Measurements from ENCODE around the gene PXDN.

PXDN gene

DNA sequence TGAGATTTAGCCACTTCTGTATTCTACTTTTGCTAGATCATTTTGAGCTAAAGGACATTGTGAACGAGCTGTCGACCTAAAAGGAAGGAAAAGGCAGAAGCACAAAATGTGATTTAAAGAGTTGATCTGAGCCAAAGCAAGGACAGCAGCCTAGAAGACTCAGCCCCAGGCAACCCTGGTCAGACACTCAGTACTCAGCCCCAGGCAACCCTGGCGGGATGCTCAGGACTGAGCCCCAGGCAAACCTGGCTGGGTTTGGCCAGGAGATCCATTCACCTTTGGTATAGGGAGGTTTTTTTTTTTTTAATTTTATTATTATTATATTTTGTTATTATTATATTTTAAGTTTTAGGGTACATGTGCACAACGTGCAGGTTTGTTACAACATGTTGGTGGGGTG lies 34.3 kb upstream of the PXDN start:
- WGBS (ENCODE audit: extremely low coverage, insufficient coverage, low lambda C conversion rate), result 100% methylated on average over 1 of the region's 4 CpGs
- no peak for DNase-seq
- no peak overlapping the region for H3K4ac ChIP-seq (ENCODE audit: low read depth, low read length)

DNA sequence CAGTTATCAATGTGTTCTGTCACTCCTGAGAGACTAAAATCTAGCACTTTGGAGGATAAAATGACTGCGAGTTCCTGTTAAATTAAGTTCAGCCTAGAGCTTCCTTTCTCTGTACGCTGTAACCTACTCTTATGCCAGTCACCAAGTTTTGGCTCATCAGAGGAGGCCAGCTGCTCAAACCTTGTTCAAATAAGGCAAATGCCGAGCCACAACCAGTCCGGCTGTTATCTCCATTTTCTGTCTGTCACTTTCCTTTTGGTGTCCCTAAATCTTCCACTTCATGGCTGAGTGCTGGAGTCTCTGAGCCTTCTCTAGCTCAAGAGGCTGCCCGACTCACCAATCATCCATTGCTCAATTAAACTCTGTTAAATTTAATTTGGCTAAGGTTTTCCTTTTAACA lies 33.5 kb upstream of the PXDN start:
- H3K79me1 ChIP-seq (ENCODE audit: low read length), result no peaks in the 10 kb centered on the region
- H2BK5ac ChIP-seq (ENCODE audit: low read length), result no peak overlapping the region
- H4K5ac ChIP-seq (ENCODE audit: low read length), result no peak overlapping the region
- no peak overlapping the region for H3K4me3 ChIP-seq (ENCODE audit: low read length)
- H3K23ac ChIP-seq (ENCODE audit: low read length), result no peak overlapping the region
- no peak overlapping the region for H3K27ac ChIP-seq (ENCODE audit: low read depth, low read length)
- H3K18ac ChIP-seq (ENCODE audit: low read length), result no peak overlapping the region
- WGBS (ENCODE audit: extremely low coverage, insufficient coverage, low lambda C conversion rate), result no CpG with 5 or more reads among the region's 5 CpGs
- no peaks in the 10 kb centered on the region for H3K4me1 ChIP-seq (ENCODE audit: control insufficient read depth, low read depth, low read length)
- H3K4me2 ChIP-seq (ENCODE audit: low read length), result no peak overlapping the region
- H4K8ac ChIP-seq (ENCODE audit: low read depth, low read length), result no peak overlapping the region
- H2BK120ac ChIP-seq (ENCODE audit: low read depth, low read length), result no peak overlapping the region
- no peak overlapping the region for H3K56ac ChIP-seq (ENCODE audit: low read length)
- no peak overlapping the region for H2BK15ac ChIP-seq (replicated peaks; ENCODE audit: low read depth)
- DNase-seq, result no peak
- H3K4ac ChIP-seq (ENCODE audit: low read depth, low read length), result no peak overlapping the region
- H3K79me2 ChIP-seq (ENCODE audit: control insufficient read depth, insufficient read depth, low read length), result no peaks in the 10 kb centered on the region
- no peaks in the 10 kb centered on the region for H3K27me3 ChIP-seq (ENCODE audit: insufficient read depth, low read length, poor library complexity)
- no peak overlapping the region for H3K9ac ChIP-seq (ENCODE audit: low read length)
- H2AK5ac ChIP-seq (ENCODE audit: low read length), result no peak overlapping the region
- H3K36me3 ChIP-seq (ENCODE audit: control insufficient read depth, insufficient read depth, low read length), result no peaks in the 10 kb centered on the region

More for the DNA sequence above, 34.3 kb upstream of the PXDN start:
- Histone ChIP-seq H3K23ac (ENCODE audit: low read length) (no peak overlapping the region), H3K9ac (ENCODE audit: low read length) (no peak overlapping the region), H3K36me3 (ENCODE audit: control insufficient read depth, insufficient read depth, low read length) (no peaks in the 10 kb centered on the region), H3K79me1 (ENCODE audit: low read length) (no peaks in the 10 kb centered on the region), H4K5ac (ENCODE audit: low read length) (no peak overlapping the region), H2BK15ac (replicated peaks; ENCODE audit: low read depth) (no peak overlapping the region), H3K4me1 (ENCODE audit: control insufficient read depth, low read depth, low read length) (no peaks in the 10 kb centered on the region), H3K4me2 (ENCODE audit: low read length) (no peak overlapping the region), H2BK5ac (ENCODE audit: low read length) (no peak overlapping the region), H3K27ac (ENCODE audit: low read depth, low read length) (no peak overlapping the region), H2BK120ac (ENCODE audit: low read depth, low read length) (no peak overlapping the region), H3K18ac (ENCODE audit: low read length) (no peak overlapping the region), H3K4me3 (ENCODE audit: low read length) (no peak overlapping the region), H3K27me3 (ENCODE audit: insufficient read depth, low read length, poor library complexity) (no peaks in the 10 kb centered on the region), H4K8ac (ENCODE audit: low read depth, low read length) (no peak overlapping the region), H3K79me2 (ENCODE audit: control insufficient read depth, insufficient read depth, low read length) (no peaks in the 10 kb centered on the region), H2AK5ac (ENCODE audit: low read length) (no peak overlapping the region), H3K56ac (ENCODE audit: low read length) (no peak overlapping the region)

DNA sequence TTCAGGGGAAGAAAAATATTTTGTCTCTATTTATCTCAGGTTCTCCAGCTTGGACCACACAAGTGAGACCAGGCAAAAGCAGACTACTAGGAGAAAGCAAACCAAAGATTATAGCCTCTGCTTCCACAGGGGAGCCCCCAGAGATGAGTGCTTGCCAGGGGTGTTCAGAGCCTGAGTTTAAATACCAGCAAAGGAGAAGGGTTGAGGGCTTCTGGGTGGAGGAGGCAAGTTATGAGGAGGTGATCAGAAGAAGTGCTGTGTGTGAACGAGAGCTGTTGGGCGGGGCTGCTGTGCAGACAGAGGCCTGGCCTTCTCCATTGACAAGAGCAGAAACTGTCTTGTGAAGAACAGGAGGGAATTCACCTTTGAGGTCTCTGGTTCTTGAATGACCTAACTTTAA lies 32.8 kb upstream of the PXDN start:
- H3K4ac ChIP-seq (ENCODE audit: low read depth, low read length), result no peak overlapping the region
- H3K9ac ChIP-seq (ENCODE audit: low read length), result no peak overlapping the region
- H3K79me1 ChIP-seq (ENCODE audit: low read length), result no peaks in the 10 kb centered on the region
- H4K5ac ChIP-seq (ENCODE audit: low read length), result no peak overlapping the region
- H3K23ac ChIP-seq (ENCODE audit: low read length), result no peak overlapping the region
- no peaks in the 10 kb centered on the region for H3K27me3 ChIP-seq (ENCODE audit: insufficient read depth, low read length, poor library complexity)
- H3K79me2 ChIP-seq (ENCODE audit: control insufficient read depth, insufficient read depth, low read length), result no peaks in the 10 kb centered on the region
- H3K27ac ChIP-seq (ENCODE audit: low read depth, low read length), result no peak overlapping the region
- no peak overlapping the region for H4K8ac ChIP-seq (ENCODE audit: low read depth, low read length)
- no peak overlapping the region for H2AK5ac ChIP-seq (ENCODE audit: low read length)
- H2BK120ac ChIP-seq (ENCODE audit: low read depth, low read length), result no peak overlapping the region
- no peak for DNase-seq
- no peak overlapping the region for H3K56ac ChIP-seq (ENCODE audit: low read length)
- no peak overlapping the region for H3K4me3 ChIP-seq (ENCODE audit: low read length)
- no peaks in the 10 kb centered on the region for H3K36me3 ChIP-seq (ENCODE audit: control insufficient read depth, insufficient read depth, low read length)
- H2BK15ac ChIP-seq (replicated peaks; ENCODE audit: low read depth), result no peak overlapping the region
- no CpG with 5 or more reads among the region's 2 CpGs for WGBS (ENCODE audit: extremely low coverage, insufficient coverage, low lambda C conversion rate)
- no peak overlapping the region for H3K18ac ChIP-seq (ENCODE audit: low read length)
- no peaks in the 10 kb centered on the region for H3K4me1 ChIP-seq (ENCODE audit: control insufficient read depth, low read depth, low read length)
- no peak overlapping the region for H2BK5ac ChIP-seq (ENCODE audit: low read length)
- H3K4me2 ChIP-seq (ENCODE audit: low read length), result no peak overlapping the region

DNA sequence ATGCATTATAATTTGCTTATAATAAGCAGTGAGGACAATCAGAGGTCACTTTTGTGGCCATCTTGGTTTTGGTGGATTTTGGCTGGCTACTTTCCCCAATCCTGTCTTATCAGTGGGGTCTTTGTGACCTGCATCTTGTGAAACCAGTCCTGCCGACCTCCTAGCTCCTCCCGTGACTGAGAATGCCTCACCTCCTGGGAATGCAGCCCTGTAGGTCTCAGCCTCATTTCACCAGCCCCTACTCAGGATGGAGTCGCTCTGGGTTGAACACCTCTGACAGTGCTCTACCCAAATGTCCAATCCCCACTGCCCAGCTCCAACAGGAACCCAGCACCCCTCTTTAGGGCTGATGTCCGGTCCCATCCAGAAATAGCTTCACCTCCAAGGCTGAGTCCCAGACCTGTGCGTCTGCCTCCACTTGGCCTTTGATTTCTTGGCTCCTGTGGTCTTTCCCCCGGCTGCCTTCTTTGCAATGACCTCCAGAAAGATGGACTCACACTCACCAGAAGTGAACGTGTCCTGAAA lies 31.3 kb upstream of the PXDN start:
- no peak overlapping the region for H2BK120ac ChIP-seq (ENCODE audit: low read depth, low read length)
- H3K27me3 ChIP-seq (ENCODE audit: insufficient read depth, low read length, poor library complexity), result no peaks in the 10 kb centered on the region
- no peak overlapping the region for H4K8ac ChIP-seq (ENCODE audit: low read depth, low read length)
- H3K79me2 ChIP-seq (ENCODE audit: control insufficient read depth, insufficient read depth, low read length), result no peaks in the 10 kb centered on the region
- no peaks in the 10 kb centered on the region for H3K4me1 ChIP-seq (ENCODE audit: control insufficient read depth, low read depth, low read length)
- H3K27ac ChIP-seq (ENCODE audit: low read depth, low read length), result no peak overlapping the region
- H3K18ac ChIP-seq (ENCODE audit: low read length), result no peak overlapping the region
- no peak overlapping the region for H4K5ac ChIP-seq (ENCODE audit: low read length)
- H2BK5ac ChIP-seq (ENCODE audit: low read length), result no peak overlapping the region
- no CpG with 5 or more reads among the region's 7 CpGs for WGBS (ENCODE audit: extremely low coverage, insufficient coverage, low lambda C conversion rate)
- H2AK5ac ChIP-seq (ENCODE audit: low read length), result no peak overlapping the region
- H3K56ac ChIP-seq (ENCODE audit: low read length), result no peak overlapping the region
- H3K36me3 ChIP-seq (ENCODE audit: control insufficient read depth, insufficient read depth, low read length), result no peaks in the 10 kb centered on the region
- H3K9ac ChIP-seq (ENCODE audit: low read length), result no peak overlapping the region
- H3K23ac ChIP-seq (ENCODE audit: low read length), result no peak overlapping the region
- H3K4me3 ChIP-seq (ENCODE audit: low read length), result no peak overlapping the region
- no peak overlapping the region for H3K4me2 ChIP-seq (ENCODE audit: low read length)
- H3K4ac ChIP-seq (ENCODE audit: low read depth, low read length), result no peak overlapping the region
- no peaks in the 10 kb centered on the region for H3K79me1 ChIP-seq (ENCODE audit: low read length)
- no peak overlapping the region for H2BK15ac ChIP-seq (replicated peaks; ENCODE audit: low read depth)
- peak; percentile 71 for DNase-seq

DNA sequence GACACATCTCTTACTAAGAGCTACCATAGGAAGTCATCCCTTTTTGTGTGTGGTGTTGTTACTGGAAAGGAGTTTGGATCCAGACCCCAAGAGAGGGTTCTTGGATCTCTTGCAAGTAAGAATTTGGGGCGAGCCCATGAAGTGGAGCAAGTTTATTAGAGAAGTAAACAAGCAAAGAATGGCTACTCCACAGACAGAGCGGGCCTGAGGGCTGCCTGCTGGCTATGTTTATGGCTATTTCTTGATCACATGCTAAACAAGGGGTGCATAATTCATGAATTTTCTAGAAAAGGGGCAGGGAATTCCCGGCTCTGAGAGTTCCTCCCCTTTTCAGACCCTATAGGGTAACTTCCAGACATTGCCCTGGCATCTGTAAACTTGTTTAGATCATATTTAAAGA lies 30.6 kb upstream of the PXDN start:
- H3K18ac ChIP-seq (ENCODE audit: low read length), result no peak overlapping the region
- no peaks in the 10 kb centered on the region for H3K27me3 ChIP-seq (ENCODE audit: insufficient read depth, low read length, poor library complexity)
- no peak overlapping the region for H3K4me3 ChIP-seq (ENCODE audit: low read length)
- no peak overlapping the region for H4K8ac ChIP-seq (ENCODE audit: low read depth, low read length)
- H3K36me3 ChIP-seq (ENCODE audit: control insufficient read depth, insufficient read depth, low read length), result no peaks in the 10 kb centered on the region
- no peak overlapping the region for H2BK15ac ChIP-seq (replicated peaks; ENCODE audit: low read depth)
- no peak overlapping the region for H2AK5ac ChIP-seq (ENCODE audit: low read length)
- H3K27ac ChIP-seq (ENCODE audit: low read depth, low read length), result no peak overlapping the region
- no peaks in the 10 kb centered on the region for H3K79me2 ChIP-seq (ENCODE audit: control insufficient read depth, insufficient read depth, low read length)
- no peak overlapping the region for H2BK120ac ChIP-seq (ENCODE audit: low read depth, low read length)
- no peak overlapping the region for H3K23ac ChIP-seq (ENCODE audit: low read length)
- H3K4ac ChIP-seq (ENCODE audit: low read depth, low read length), result no peak overlapping the region
- no peak overlapping the region for H3K9ac ChIP-seq (ENCODE audit: low read length)
- no peak overlapping the region for H3K56ac ChIP-seq (ENCODE audit: low read length)
- no peaks in the 10 kb centered on the region for H3K4me1 ChIP-seq (ENCODE audit: control insufficient read depth, low read depth, low read length)
- no peaks in the 10 kb centered on the region for H3K79me1 ChIP-seq (ENCODE audit: low read length)
- no peak overlapping the region for H2BK5ac ChIP-seq (ENCODE audit: low read length)
- no CpG with 5 or more reads among the region's 3 CpGs for WGBS (ENCODE audit: extremely low coverage, insufficient coverage, low lambda C conversion rate)
- H3K4me2 ChIP-seq (ENCODE audit: low read length), result no peak overlapping the region
- no peak for DNase-seq
- H4K5ac ChIP-seq (ENCODE audit: low read length), result no peak overlapping the region

DNA sequence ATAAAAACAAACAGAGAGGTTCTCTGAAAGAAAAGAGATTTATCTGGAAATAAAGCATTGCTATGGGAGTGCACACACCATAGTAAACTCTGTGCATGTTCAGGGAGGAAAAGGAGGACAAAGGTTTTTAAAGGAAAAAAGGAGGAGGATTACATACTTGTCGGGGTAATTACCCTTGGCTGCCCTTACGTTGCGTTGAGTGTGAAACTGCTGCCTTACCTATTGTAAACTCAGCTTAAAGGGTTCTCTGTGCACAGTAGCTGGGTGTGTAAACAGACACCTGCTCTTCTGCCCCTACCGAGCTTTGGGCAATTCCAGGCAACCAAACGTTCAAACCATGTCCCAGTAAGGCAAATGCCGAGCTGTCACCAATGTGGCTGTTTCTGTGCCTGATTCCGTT lies 29.6 kb upstream of the PXDN start:
- no peaks in the 10 kb centered on the region for H3K4me1 ChIP-seq (ENCODE audit: control insufficient read depth, low read depth, low read length)
- H3K36me3 ChIP-seq (ENCODE audit: control insufficient read depth, insufficient read depth, low read length), result no peaks in the 10 kb centered on the region
- no peak overlapping the region for H3K4ac ChIP-seq (ENCODE audit: low read depth, low read length)
- no peak for DNase-seq
- H2AK5ac ChIP-seq (ENCODE audit: low read length), result no peak overlapping the region
- H3K18ac ChIP-seq (ENCODE audit: low read length), result no peak overlapping the region
- H2BK15ac ChIP-seq (replicated peaks; ENCODE audit: low read depth), result no peak overlapping the region
- no peak overlapping the region for H4K8ac ChIP-seq (ENCODE audit: low read depth, low read length)
- H2BK5ac ChIP-seq (ENCODE audit: low read length), result no peak overlapping the region
- H4K5ac ChIP-seq (ENCODE audit: low read length), result no peak overlapping the region
- H3K4me2 ChIP-seq (ENCODE audit: low read length), result no peak overlapping the region
- H3K56ac ChIP-seq (ENCODE audit: low read length), result no peak overlapping the region
- H3K79me1 ChIP-seq (ENCODE audit: low read length), result no peaks in the 10 kb centered on the region
- no peaks in the 10 kb centered on the region for H3K27me3 ChIP-seq (ENCODE audit: insufficient read depth, low read length, poor library complexity)
- no peak overlapping the region for H3K27ac ChIP-seq (ENCODE audit: low read depth, low read length)
- H3K4me3 ChIP-seq (ENCODE audit: low read length), result no peak overlapping the region
- H2BK120ac ChIP-seq (ENCODE audit: low read depth, low read length), result no peak overlapping the region
- H3K79me2 ChIP-seq (ENCODE audit: control insufficient read depth, insufficient read depth, low read length), result no peaks in the 10 kb centered on the region
- WGBS (ENCODE audit: extremely low coverage, insufficient coverage, low lambda C conversion rate), result no CpG with 5 or more reads among the region's 7 CpGs
- no peak overlapping the region for H3K9ac ChIP-seq (ENCODE audit: low read length)
- H3K23ac ChIP-seq (ENCODE audit: low read length), result no peak overlapping the region

Data from mesendoderm (in vitro differentiated cells).